Left ventricle myocardium inferior (tissue), 1 donor: ENCODE data around the gene HARBI1. TPM values are rescaled to one million over a fixed set of nuclear protein-coding genes. Genes with fewer than 3 reads are reported as not detected.

Source experiments
- DNase-seq: peaks from one replicate; pipeline ENCODE4 v3.0.0-alpha.2; 2020
- H3K27ac ChIP-seq: fragments of 200-600 bp; replicated peaks from 2 replicates; pipeline ENCODE4 v1.8.0; 2021
- H3K27me3 ChIP-seq: fragments of 200-600 bp; 2 replicates; pipeline ENCODE4 v1.8.0; 2021; ENCODE audit warnings: low read depth
- H3K36me3 ChIP-seq: fragments of 200-600 bp; 2 replicates; pipeline ENCODE4 v1.8.0; 2021
- H3K4me1 ChIP-seq: fragments of 200-600 bp; 2 replicates; pipeline ENCODE4 v1.8.0; 2021
- H3K4me3 ChIP-seq: fragments of 200-600 bp; 2 replicates; pipeline ENCODE4 v1.8.0; 2021; ENCODE audit warnings: mild to moderate bottlenecking, moderate library complexity
- H3K9me3 ChIP-seq: fragments of 200-600 bp; replicated peaks from 2 replicates; pipeline ENCODE4 v1.8.0; 2021
- intact Hi-C: fragments of 100-400 bp; cut with micrococcal nuclease; formaldehyde crosslinking; loops from one replicate; pipeline ENCODE4 v1.11.0; 2022
- total RNA-seq: library from RNA; stranded (reverse); fragmentation: NEBNext Ultra II Directional; extraction: Animal tissue kit (Norgen Biotek cat#: 25700); gene quantifications from one replicate; pipeline ENCODE4 v1.2.1, GENCODE V29; 2021
- TF ChIP-seq, protein P1 (sequence below): fragments of 200-600 bp; IDR thresholded peaks from 2 replicates; pipeline ENCODE4 v1.8.0; 2021; ENCODE audit warnings: antibody characterized with exemption, mild to moderate bottlenecking, borderline replicate concordance
- donor health status: DM: no; HTN: yes; CAD: no; lungs with severe emphysema.

Gene HARBI1
- total RNA-seq, 1 donor from 2014 or later: 4.8 TPM

DNA sequence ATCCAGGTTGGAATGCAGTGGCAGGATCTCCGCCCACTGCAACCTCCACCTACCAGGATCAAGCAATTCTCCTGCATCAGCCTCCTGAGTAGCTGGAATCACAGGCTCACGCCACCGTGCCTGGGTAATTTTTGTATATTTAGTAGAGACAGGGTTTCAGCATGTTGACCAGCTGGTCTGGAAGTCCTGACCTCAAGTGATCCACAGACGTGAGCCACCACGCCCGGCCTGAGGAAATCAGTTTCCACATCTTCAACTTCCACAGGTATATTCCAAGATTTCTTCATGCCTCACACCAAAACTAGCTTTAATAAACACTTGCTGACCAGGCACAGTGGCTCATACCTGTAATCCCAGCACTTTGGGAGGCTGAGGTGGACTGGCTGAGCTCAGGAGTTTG, 7.6 kb downstream of the HARBI1 start:
- TF ChIP-seq, protein P1, sequence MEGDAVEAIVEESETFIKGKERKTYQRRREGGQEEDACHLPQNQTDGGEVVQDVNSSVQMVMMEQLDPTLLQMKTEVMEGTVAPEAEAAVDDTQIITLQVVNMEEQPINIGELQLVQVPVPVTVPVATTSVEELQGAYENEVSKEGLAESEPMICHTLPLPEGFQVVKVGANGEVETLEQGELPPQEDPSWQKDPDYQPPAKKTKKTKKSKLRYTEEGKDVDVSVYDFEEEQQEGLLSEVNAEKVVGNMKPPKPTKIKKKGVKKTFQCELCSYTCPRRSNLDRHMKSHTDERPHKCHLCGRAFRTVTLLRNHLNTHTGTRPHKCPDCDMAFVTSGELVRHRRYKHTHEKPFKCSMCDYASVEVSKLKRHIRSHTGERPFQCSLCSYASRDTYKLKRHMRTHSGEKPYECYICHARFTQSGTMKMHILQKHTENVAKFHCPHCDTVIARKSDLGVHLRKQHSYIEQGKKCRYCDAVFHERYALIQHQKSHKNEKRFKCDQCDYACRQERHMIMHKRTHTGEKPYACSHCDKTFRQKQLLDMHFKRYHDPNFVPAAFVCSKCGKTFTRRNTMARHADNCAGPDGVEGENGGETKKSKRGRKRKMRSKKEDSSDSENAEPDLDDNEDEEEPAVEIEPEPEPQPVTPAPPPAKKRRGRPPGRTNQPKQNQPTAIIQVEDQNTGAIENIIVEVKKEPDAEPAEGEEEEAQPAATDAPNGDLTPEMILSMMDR: no peak
- H3K4me3 ChIP-seq: no peak overlapping the region
- intact Hi-C loops: no loop called here
- peaks cover 3% of the 10 kb centered on the region for H3K36me3 ChIP-seq
- DNase-seq: no peak
- no peaks in the 10 kb centered on the region for H3K27me3 ChIP-seq
- no peaks in the 10 kb centered on the region for H3K9me3 ChIP-seq
- H3K27ac ChIP-seq: no peak overlapping the region
- H3K4me1 ChIP-seq: peaks cover 16% of the 10 kb centered on the region

DNA sequence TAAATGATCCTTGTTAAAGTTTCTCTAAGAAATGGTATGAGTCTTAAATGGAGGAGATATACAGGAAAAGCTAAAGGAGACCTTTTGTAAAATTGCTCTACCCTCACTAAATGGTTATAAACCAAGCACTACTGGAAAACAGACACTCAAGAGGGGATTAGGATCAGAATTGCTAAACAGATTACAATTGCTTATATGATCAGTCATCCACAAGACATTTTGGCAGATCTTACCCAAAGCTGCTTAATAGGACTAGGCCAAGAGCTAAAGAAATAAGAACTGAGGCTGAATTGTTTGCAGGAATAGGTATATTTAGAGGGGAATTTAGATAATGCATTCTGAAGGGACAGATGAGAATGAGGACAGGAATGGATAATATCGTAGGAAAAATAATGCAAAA, 9.5 kb downstream of the HARBI1 start:
- TF ChIP-seq, protein P1: no peak
- DNase-seq: no peak
- Histone ChIP-seq H3K4me3 (no peak overlapping the region), H3K27ac (no peak overlapping the region), H3K27me3 (no peaks in the 10 kb centered on the region), H3K9me3 (no peaks in the 10 kb centered on the region), H3K4me1 (peaks cover 15% of the 10 kb centered on the region), H3K36me3 (peaks cover 12% of the 10 kb centered on the region)
- intact Hi-C loops: no loop called here

DNA sequence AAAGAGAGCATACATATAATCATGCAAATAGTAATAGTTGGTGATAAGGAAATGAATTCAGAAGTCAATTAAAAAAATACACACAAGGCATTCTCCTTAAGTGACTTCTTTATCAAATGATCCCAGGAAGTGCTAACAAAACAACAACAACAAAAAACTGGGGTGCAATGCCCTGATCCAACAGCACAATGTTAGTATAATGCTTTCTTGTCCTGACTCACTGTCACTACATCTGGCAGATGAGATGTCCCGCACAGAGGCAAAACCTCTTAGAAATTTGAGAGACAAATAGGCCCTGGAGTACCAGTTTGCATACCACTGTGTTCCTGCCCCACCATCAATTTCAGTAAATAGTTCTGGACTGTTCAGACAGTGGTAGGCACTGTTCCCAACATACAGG, 12.2 kb downstream of the HARBI1 start:
- Histone ChIP-seq H3K4me3 (no peak overlapping the region), H3K4me1 (peaks cover 16% of the 10 kb centered on the region), H3K9me3 (no peaks in the 10 kb centered on the region), H3K27me3 (no peaks in the 10 kb centered on the region), H3K27ac (no peak overlapping the region), H3K36me3 (peaks cover 12% of the 10 kb centered on the region)
- intact Hi-C loops: no loop called here
- TF ChIP-seq, protein P1: no peak
- no peak for DNase-seq

DNA sequence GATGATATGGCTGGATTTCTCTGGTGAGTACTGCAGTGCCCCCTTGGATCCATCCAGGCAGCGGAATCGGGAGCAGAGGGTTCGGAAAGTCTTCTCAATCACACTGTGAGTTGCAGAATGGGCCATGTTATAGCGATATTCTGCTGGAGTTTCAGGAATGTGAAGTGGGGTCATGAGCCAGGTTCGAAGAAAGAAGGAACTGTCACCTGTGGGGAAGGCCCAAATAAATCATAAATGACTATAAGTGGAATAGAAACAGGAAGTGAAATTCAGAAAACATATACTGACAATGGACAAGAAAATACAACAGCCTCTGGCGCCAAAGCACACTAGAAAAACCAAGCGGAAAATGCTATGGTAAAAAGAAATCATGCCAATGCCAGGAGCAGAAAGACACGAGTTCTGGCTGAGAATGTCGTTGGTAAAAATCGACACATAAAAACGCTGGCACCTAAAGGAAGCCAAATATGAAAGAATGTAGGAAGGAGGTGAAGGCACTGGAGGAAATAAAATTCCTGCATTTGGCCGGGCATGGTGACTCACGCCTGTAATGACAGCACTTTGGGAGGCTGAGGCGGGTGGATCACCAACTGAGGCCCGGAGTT, 13.2 kb downstream of the HARBI1 start:
- no peak overlapping the region for H3K27ac ChIP-seq
- no peak overlapping the region for H3K4me3 ChIP-seq
- H3K36me3 ChIP-seq: peaks cover 10% of the 10 kb centered on the region
- TF ChIP-seq, protein P1: no peak
- DNase-seq: no peak
- no peaks in the 10 kb centered on the region for H3K27me3 ChIP-seq
- H3K9me3 ChIP-seq: no peaks in the 10 kb centered on the region
- H3K4me1 ChIP-seq: peaks cover 16% of the 10 kb centered on the region
- intact Hi-C loops: no loop called here

DNA sequence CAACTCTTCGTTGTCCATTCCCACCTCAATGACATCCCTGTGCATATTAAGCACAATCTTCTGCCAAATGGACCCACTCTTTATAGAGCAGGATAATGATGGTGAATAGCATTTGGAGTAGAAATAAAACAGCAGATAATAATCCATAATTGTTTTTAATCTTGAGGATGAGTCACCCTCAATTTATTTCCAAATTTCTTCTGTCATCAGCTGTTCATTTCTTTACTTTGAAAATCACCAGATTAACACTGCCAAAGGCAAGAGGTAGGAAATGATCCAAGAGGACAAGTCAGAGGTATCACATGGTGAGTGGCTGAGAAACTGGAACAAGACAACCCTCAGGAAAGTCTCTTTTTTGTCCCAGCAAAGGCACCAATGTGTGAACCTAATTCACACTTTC, 15.9 kb downstream of the HARBI1 start:
- intact Hi-C loops: no loop called here

More for the DNA sequence above, 15.9 kb downstream of the HARBI1 start:
- peaks cover 16% of the 10 kb centered on the region for H3K4me1 ChIP-seq
- no peak overlapping the region for H3K4me3 ChIP-seq
- TF ChIP-seq, protein P1: no peak
- no peaks in the 10 kb centered on the region for H3K27me3 ChIP-seq
- H3K27ac ChIP-seq: peak overlapping the region; percentile 64
- peaks cover 9% of the 10 kb centered on the region for H3K36me3 ChIP-seq
- DNase-seq: no peak
- no peaks in the 10 kb centered on the region for H3K9me3 ChIP-seq
